ENCODE results near the gene GPER1.

Gene GPER1

DNA sequence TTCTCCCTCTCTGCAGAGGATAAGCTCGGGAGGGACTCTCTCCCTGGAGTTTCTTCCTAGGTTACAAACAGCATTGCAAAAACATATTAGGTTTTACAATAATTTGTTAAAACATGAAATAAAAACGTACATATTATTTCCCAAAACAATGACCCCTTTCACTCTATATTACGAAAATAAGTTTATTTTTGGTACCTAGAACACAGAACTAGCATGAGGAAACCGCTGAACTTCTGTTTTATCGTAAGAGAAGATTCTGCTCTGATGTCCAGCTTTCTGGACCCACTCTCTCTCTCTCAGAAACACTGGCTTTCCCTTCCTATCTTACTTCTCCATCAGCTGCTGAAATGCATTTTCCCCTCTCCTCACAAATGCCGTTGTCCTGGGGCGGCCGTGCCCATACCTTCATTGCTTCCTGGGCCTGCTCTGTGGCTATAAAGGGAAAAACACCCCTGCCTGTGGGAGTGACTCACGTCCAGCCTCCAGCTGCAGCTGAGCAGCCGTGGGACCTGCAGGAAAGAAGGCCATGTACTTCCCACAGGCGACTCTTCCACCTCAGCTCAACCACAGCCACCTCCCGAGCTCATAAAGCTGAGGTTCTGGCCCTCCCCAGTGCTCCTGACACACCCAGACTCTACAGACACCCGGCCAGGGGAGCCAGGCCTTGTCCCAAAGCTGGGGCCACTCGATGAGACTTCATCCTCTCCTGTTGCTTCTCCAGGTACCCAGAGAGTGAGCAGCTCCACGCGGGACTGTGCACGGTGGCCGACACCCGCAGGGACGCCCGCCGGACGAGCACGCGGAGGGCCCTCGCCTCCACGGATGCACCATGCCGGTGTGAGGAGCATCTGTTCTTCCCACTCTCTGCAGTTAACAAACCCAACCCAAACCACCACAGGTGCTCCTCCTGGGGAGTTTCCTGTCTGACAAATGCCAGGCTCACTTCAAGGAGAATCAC lies 3.1 kb downstream of the GPER1 start:
- no peak for DNase-seq (ENCODE audit: low read depth)

DNA sequence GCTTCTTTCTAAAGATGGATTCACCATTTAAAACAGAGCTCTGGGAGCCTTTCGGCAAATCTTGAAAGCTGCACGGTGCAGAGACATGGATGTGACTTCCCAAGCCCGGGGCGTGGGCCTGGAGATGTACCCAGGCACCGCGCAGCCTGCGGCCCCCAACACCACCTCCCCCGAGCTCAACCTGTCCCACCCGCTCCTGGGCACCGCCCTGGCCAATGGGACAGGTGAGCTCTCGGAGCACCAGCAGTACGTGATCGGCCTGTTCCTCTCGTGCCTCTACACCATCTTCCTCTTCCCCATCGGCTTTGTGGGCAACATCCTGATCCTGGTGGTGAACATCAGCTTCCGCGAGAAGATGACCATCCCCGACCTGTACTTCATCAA lies 3.7 kb downstream of the GPER1 start:
- no peak for DNase-seq (ENCODE audit: low read depth)

DNA sequence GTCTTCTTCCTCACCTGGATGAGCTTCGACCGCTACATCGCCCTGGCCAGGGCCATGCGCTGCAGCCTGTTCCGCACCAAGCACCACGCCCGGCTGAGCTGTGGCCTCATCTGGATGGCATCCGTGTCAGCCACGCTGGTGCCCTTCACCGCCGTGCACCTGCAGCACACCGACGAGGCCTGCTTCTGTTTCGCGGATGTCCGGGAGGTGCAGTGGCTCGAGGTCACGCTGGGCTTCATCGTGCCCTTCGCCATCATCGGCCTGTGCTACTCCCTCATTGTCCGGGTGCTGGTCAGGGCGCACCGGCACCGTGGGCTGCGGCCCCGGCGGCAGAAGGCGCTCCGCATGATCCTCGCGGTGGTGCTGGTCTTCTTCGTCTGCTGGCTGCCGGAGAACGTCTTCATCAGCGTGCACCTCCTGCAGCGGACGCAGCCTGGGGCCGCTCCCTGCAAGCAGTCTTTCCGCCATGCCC lies 4.3 kb downstream of the GPER1 start:
- DNase-seq (ENCODE audit: low read depth), result no peak

GRCh38 chr7:1092806-1093501 lies 5.0 kb downstream of the GPER1 start:
- no peak for DNase-seq (ENCODE audit: low read depth)

DNA sequence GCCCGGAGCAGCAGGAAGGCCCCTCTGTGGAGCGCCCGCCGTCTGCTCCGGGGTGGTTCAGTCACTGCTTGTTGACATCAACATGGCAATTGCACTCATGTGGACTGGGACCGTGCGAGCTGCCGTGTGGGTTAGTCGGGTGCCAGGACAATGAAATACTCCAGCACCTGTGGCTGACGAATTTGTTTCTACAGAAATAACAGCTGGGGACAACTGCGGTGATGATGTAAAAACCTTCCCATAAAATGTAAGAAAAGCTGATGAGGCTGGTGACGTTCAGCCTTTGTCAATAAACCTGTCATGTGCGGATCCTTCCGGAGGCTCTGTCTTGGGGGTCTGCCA lies 5.6 kb downstream of the GPER1 start:
- DNase-seq (ENCODE audit: low read depth), result no peak

DNA sequence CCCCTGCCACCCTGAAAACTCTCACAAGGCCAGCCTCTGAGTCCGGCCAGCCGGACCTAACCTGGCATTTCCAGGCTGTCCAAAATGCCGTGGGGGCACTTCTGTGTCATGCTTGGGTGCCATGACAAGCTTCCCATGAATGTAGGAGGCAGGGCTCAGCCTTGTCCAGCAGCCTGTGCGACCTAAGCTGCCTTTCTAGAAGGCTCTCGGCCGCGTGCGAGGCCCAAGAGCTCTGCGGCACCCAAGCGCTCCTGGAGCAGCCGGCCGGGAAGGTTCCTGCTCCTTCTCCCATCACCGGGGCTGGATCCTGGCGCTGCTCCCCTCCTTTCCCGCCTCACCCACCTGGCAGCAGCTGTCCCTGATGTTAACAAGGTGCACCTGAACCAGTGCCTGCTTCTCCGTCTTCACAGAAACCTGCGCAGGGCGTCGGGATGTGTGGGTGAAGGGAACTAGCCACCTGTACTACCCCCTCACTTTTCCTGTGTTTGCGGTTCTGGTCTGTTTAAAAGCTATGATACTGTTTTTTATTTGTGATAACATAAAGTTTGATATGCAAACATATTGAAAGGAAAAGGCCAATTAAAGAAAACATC lies 6.1 kb downstream of the GPER1 start:
- DNase-seq (ENCODE audit: low read depth), result no peak

DNA sequence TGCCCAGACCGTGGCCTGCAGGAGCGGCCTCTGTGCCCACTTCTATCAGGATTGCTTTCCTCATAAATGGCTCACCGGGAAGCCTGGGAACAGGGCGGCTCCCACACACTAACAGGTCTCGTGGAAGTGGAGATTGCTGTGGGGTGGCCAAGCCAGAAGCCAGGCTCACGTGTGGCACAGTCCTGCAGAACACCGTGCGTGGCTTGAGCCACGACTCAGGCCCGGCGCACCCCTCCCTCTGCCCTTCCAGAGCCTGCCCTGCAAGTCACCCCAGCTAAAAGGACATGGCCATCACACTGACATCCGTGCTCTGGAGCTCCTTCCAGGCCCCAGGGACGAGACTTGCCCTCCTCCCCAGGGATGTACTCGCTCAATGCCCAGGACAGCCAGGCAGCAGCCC lies 7.0 kb downstream of the GPER1 start:
- DNase-seq (ENCODE audit: low read depth), result no peak

GRCh38 chr7:1095621-1096155 lies 7.8 kb downstream of the GPER1 start:
- DNase-seq (ENCODE audit: low read depth), result no peak

DNA sequence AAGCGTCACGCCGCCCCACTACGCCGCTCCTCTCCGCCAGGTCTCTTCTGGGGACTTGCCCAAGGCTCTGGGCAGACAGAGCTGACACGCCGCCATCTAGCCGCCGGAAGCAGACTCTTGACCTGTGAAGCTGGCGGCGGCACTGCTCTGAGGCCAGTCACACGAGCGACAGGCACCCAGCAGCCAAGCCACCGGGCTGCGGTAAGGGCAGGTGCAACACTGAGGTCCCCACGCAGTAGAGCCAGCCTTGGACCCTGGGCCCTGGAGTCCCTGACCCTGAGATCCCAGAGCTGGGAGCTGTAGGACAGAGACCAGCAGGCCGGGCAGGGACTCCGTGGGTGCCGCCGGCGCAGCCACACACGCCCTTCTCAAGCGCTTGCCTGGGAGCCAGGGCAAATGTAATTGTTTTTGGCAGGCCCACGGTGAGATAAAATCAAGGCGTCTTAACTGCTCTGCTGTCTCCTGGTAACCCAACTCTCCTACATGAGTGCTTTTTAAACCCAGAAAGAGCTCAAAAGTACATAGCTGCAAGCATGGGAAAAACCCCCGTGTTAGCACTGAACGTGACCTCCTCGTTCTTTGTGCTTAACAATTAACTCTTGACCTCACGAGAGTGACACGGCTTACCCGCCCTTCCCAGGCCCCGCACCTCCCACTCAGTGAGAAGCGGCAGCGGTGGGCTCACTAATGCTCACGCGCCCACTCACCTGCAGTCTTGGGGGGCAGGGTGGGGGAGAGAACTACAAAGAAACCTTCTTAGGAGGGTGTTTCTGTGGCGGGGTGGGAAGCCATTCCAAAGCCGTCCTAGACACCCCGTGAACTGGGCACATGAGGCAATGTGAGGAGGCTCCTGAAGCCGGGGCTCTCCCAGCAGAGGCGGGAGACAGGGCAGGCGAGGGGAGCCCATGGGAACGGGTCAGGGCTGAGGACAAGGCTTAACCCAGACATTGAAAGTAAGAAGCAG lies 8.5 kb downstream of the GPER1 start:
- no peak for DNase-seq (ENCODE audit: low read depth)

GRCh38 chr7:1097120-1097504 lies 9.2 kb downstream of the GPER1 start:
- no peak for DNase-seq (ENCODE audit: low read depth)

- DNase-seq (ENCODE audit: low read depth), result no peak
Observed at GRCh38 chr7:1098243-1099153, 10.6 kb downstream of the GPER1 start.

- DNase-seq (ENCODE audit: low read depth), result no peak
Observed at GRCh38 chr7:1099154-1099542, 11.2 kb downstream of the GPER1 start.

DNA sequence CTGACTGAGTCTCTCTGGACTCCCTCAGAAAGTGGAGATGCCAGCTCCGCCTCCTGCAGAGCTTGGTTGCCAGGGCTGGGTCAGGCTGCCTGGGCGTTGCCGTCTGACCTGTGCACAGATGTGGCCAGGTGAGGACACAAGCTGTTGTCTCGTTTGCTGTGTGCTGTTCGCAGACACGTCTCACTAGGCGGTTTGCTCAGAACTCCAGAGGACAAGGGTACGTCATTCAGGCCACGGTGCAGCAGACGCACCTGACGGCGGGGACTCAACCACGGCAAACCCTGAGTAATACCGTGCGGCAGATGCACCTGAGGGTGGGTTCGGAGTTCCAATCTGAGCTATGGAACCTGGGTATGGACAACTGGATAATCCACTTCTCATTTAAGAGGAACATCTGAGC lies 11.7 kb downstream of the GPER1 start:
- no peak for DNase-seq (ENCODE audit: low read depth)

- no peak for DNase-seq (ENCODE audit: low read depth)
Observed at GRCh38 chr7:1100386-1100785, 12.5 kb downstream of the GPER1 start.

DNA sequence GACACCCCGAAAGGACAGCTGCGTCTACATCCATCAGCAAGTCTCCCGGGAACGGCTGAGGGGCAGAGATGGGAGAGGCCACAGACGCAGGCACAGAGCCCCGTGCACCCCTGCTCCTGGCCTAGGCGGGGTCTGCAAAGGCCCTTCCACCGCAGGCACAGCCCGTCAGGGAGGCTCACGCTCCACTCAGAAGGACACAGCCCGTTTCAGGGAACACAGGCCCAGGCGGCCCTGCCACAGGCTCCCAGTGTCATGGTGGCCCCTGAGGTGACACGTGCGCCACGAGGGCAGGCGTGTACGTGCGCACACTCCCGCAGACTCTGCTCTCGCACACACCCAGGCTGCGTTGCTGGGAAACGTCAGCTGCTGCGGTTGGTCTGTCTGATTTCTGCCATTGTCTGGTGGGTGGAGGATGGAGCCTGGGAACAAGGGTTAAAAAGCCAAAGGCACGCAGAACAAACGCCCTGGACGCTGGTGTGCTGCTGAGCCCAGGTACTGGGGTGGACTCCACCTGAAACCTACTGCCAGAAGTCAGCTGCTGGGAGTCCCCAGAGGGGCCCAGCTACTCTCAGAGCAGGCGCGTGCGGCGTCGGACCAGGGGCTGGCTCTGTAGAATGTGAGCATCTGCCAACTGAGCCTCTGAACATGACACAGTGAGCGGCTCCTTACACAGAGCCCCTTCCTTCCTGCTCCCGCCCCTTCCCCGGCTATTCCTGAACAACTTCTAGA lies 13.1 kb downstream of the GPER1 start:
- DNase-seq (ENCODE audit: low read depth), result no peak

GRCh38 chr7:1101563-1102431 lies 13.9 kb downstream of the GPER1 start:
- DNase-seq (ENCODE audit: low read depth), result no peak

GRCh38 chr7:1103009-1103788 lies 15.3 kb downstream of the GPER1 start:
- no peak for DNase-seq (ENCODE audit: low read depth)

Measured in activated T-cell treated with anti-CD3 and anti-CD28 coated beads for 1 hour (primary cell).